SK-N-SH (cell line): Measurements from ENCODE around the gene SH2D3A.

ENCODE experiments used
- ELF1 ChIP-seq: IDR thresholded peaks from 2 replicates; pipeline ENCODE4 v1.4.0; 2012
- EZH2phosphoT487 ChIP-seq: fragments of 200-600 bp; sonication (generic); IDR thresholded peaks from 2 replicates; pipeline ENCODE4 v1.6.1; 2017; ENCODE audit warnings: low read depth, mixed run types, mild to moderate bottlenecking, antibody characterized with exemption, moderate library complexity, borderline replicate concordance
- JUND ChIP-seq: IDR thresholded peaks from 2 replicates; pipeline ENCODE4 v1.4.0; 2012
- POLR2AphosphoS5 ChIP-seq: IDR thresholded peaks from 2 replicates; pipeline ENCODE4 v1.6.1; 2012; ENCODE audit warnings: low read depth, low read length
- RAD21 ChIP-seq: IDR thresholded peaks from 2 replicates; pipeline ENCODE4 v1.6.1; 2012; ENCODE audit warnings: mild to moderate bottlenecking, low read length
- SIN3A ChIP-seq: IDR thresholded peaks from 2 replicates; pipeline ENCODE4 v1.6.1; 2012; ENCODE audit warnings: low read depth, mild to moderate bottlenecking, low read length, moderate library complexity, borderline replicate concordance
- TAF1 ChIP-seq: IDR thresholded peaks from 2 replicates; pipeline ENCODE4 v1.6.1; 2012; ENCODE audit warnings: low read depth, mild to moderate bottlenecking, low read length, moderate library complexity, borderline replicate concordance
- TCF12 ChIP-seq: IDR thresholded peaks from 2 replicates; pipeline ENCODE4 v1.4.0; 2012
- TF ChIP-seq, protein P1 (sequence below): fragments of 200-600 bp; sonication (generic); IDR thresholded peaks from 2 replicates; pipeline ENCODE4 v1.6.1; 2017; ENCODE audit warnings: antibody characterized with exemption, mild to moderate bottlenecking, moderate library complexity
- TF ChIP-seq, protein P2 (sequence below): IDR thresholded peaks from 2 replicates; pipeline ENCODE4 v1.6.1; 2012; ENCODE audit warnings: mild to moderate bottlenecking, low read depth, low read length, moderate library complexity
- TF ChIP-seq, protein P3 (sequence below): fragments of 150-350 bp; IDR thresholded peaks from 2 replicates; pipeline ENCODE4 v1.6.1; 2016; ENCODE audit warnings: mild to moderate bottlenecking, low read depth, low read length
- TF ChIP-seq, protein P4 (sequence below): fragments of 150-350 bp; IDR thresholded peaks from 2 replicates; pipeline ENCODE4 v1.6.1; 2017; ENCODE audit warnings: antibody characterized with exemption, low read length, low read depth, borderline replicate concordance
- TF ChIP-seq, protein P5 (sequence below): IDR thresholded peaks from 2 replicates; pipeline ENCODE4 v1.4.0; 2012; ENCODE audit warnings: low read depth, borderline replicate concordance

DNA sequence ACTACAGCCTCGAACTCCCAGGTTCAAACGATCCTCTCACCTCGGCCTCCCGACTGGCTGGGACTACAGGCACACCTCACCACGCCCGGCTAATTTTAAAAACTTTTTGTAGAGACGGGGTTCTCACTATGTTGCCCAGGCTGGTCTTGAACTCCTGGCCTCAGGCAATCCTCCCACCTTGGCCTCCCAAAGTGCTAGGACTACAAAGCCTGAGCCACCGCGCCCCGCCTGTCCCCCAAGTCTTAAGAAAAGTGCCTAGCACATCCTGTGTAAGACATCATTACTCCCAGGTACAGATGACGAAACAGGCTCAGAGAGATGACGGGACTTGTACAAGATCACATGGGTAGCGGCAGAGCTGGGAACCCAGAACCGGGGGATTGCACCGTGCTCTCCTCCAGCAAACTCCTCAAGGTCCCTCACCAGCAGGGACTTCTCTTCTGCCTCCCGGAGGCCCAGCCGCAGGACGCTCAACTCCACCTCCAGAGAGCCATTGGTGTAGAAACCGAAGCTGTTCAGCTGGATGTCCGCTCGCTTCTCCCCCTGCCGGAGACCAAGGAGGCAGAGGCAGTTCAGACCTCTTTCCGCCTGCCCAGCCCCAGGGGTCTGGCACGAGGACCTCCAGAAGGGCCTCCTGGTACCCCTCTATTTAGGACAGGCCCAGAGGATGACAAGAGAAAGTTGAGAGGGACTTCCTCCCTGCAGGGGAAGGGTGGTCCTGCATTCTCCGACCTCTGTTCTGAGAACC, 30.9 kb downstream of the SH2D3A start:
- TF ChIP-seq POLR2AphosphoS5 (no peak), JUND (no peak), TAF1 (no peak), EZH2phosphoT487 (no peak), ELF1 (no peak), TCF12 (no peak), SIN3A (no peak), RAD21 (peak; percentile 43)
- TF ChIP-seq, protein P1, sequence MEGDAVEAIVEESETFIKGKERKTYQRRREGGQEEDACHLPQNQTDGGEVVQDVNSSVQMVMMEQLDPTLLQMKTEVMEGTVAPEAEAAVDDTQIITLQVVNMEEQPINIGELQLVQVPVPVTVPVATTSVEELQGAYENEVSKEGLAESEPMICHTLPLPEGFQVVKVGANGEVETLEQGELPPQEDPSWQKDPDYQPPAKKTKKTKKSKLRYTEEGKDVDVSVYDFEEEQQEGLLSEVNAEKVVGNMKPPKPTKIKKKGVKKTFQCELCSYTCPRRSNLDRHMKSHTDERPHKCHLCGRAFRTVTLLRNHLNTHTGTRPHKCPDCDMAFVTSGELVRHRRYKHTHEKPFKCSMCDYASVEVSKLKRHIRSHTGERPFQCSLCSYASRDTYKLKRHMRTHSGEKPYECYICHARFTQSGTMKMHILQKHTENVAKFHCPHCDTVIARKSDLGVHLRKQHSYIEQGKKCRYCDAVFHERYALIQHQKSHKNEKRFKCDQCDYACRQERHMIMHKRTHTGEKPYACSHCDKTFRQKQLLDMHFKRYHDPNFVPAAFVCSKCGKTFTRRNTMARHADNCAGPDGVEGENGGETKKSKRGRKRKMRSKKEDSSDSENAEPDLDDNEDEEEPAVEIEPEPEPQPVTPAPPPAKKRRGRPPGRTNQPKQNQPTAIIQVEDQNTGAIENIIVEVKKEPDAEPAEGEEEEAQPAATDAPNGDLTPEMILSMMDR, result peak; percentile 71
- TF ChIP-seq, protein P2, sequence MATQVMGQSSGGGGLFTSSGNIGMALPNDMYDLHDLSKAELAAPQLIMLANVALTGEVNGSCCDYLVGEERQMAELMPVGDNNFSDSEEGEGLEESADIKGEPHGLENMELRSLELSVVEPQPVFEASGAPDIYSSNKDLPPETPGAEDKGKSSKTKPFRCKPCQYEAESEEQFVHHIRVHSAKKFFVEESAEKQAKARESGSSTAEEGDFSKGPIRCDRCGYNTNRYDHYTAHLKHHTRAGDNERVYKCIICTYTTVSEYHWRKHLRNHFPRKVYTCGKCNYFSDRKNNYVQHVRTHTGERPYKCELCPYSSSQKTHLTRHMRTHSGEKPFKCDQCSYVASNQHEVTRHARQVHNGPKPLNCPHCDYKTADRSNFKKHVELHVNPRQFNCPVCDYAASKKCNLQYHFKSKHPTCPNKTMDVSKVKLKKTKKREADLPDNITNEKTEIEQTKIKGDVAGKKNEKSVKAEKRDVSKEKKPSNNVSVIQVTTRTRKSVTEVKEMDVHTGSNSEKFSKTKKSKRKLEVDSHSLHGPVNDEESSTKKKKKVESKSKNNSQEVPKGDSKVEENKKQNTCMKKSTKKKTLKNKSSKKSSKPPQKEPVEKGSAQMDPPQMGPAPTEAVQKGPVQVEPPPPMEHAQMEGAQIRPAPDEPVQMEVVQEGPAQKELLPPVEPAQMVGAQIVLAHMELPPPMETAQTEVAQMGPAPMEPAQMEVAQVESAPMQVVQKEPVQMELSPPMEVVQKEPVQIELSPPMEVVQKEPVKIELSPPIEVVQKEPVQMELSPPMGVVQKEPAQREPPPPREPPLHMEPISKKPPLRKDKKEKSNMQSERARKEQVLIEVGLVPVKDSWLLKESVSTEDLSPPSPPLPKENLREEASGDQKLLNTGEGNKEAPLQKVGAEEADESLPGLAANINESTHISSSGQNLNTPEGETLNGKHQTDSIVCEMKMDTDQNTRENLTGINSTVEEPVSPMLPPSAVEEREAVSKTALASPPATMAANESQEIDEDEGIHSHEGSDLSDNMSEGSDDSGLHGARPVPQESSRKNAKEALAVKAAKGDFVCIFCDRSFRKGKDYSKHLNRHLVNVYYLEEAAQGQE, result no peak
- TF ChIP-seq, protein P3, sequence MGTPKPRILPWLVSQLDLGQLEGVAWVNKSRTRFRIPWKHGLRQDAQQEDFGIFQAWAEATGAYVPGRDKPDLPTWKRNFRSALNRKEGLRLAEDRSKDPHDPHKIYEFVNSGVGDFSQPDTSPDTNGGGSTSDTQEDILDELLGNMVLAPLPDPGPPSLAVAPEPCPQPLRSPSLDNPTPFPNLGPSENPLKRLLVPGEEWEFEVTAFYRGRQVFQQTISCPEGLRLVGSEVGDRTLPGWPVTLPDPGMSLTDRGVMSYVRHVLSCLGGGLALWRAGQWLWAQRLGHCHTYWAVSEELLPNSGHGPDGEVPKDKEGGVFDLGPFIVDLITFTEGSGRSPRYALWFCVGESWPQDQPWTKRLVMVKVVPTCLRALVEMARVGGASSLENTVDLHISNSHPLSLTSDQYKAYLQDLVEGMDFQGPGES, result no peak
- TF ChIP-seq, protein P4, sequence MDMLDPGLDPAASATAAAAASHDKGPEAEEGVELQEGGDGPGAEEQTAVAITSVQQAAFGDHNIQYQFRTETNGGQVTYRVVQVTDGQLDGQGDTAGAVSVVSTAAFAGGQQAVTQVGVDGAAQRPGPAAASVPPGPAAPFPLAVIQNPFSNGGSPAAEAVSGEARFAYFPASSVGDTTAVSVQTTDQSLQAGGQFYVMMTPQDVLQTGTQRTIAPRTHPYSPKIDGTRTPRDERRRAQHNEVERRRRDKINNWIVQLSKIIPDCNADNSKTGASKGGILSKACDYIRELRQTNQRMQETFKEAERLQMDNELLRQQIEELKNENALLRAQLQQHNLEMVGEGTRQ, result no peak
- TF ChIP-seq, protein P5, sequence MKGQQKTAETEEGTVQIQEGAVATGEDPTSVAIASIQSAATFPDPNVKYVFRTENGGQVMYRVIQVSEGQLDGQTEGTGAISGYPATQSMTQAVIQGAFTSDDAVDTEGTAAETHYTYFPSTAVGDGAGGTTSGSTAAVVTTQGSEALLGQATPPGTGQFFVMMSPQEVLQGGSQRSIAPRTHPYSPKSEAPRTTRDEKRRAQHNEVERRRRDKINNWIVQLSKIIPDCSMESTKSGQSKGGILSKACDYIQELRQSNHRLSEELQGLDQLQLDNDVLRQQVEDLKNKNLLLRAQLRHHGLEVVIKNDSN, result peak; percentile 46; the same call in 1 of the 2 replicates
